Measurements from ENCODE around the gene HTR3E. TPM values are rescaled to one million over a fixed set of nuclear protein-coding genes. Genes with fewer than 3 reads are reported as not detected.
"Not testable (repeated sequence)": the region's sequence is repeated elsewhere in the genome, so short reads cannot be mapped to it uniquely, and the experiment has no call there.

HTR3E gene
- total RNA-seq, 2 experiments from 2014 or later, result not detected

DNA sequence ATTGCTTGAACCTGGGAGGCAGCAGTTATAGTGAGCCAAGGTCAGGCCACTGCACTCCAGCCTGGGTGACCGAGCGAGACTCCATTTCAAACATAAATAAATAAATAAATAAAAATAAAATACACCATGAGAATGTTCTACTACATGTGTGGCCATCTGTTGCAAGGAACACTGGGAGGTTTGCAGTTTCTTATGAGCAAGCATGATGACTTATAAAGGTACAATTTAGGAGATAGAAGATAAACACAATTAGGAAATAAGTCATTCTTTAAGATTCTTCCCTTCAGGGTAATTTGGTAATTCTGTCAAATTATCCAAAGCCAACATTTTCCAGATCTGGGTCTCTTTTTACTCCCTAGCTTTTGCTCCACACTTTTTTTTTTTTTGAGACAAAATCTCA, 30.7 kb upstream of the HTR3E start:
- no peak overlapping the region for H3K27ac ChIP-seq (ENCODE audit: low read depth, low read length, poor library complexity, severe bottlenecking)
- H3K36me3 ChIP-seq (ENCODE audit: insufficient read depth, low read length), result no peaks in the 10 kb centered on the region
- CTCF ChIA-PET (ENCODE audit: unreplicated experiment), result no interaction called here
- intact Hi-C loops (cut with micrococcal nuclease; ENCODE audit: unreplicated experiment), result no loop called here
- no peaks in the 10 kb centered on the region for H4K20me1 ChIP-seq (ENCODE audit: insufficient read depth, low read length)
- H2AFZ ChIP-seq (ENCODE audit: low read length), result no peak overlapping the region
- no peaks in the 10 kb centered on the region for H3K79me2 ChIP-seq (ENCODE audit: insufficient read depth, low read depth, low read length)
- peaks cover 10% of the 10 kb centered on the region for H3K9me3 ChIP-seq (ENCODE audit: low read length)
- H3K9me2 ChIP-seq (ENCODE audit: insufficient read depth, low read length), result no peaks in the 10 kb centered on the region
- no peak overlapping the region for H3K4me2 ChIP-seq (ENCODE audit: low read length)
- TF ChIP-seq, protein P1, sequence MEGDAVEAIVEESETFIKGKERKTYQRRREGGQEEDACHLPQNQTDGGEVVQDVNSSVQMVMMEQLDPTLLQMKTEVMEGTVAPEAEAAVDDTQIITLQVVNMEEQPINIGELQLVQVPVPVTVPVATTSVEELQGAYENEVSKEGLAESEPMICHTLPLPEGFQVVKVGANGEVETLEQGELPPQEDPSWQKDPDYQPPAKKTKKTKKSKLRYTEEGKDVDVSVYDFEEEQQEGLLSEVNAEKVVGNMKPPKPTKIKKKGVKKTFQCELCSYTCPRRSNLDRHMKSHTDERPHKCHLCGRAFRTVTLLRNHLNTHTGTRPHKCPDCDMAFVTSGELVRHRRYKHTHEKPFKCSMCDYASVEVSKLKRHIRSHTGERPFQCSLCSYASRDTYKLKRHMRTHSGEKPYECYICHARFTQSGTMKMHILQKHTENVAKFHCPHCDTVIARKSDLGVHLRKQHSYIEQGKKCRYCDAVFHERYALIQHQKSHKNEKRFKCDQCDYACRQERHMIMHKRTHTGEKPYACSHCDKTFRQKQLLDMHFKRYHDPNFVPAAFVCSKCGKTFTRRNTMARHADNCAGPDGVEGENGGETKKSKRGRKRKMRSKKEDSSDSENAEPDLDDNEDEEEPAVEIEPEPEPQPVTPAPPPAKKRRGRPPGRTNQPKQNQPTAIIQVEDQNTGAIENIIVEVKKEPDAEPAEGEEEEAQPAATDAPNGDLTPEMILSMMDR (conservative IDR thresholded peaks at IDR 0.05; ENCODE audit: low read length), result no peak
- no peak for TF ChIP-seq EZH2phosphoT487 (IDR thresholded peaks at IDR 0.05; ENCODE audit: borderline replicate concordance, low read depth, low read length)
- no peaks in the 10 kb centered on the region for H3K4me1 ChIP-seq (ENCODE audit: insufficient read depth, low read length, poor library complexity, severe bottlenecking)
- DNase-seq (ENCODE audit: low spot score), result no peak
- no TSS peak for BruUV-seq (replicated peaks)
- POLR2A ChIA-PET, result interaction anchor here (0.5 to 1.6 kb wide), 2 partner anchors 44 to 96 kb away, joined by 4 read pairs; no protein-coding TSS in a partner anchor
- no peak overlapping the region for H3K4me3 ChIP-seq (ENCODE audit: low read depth, low read length, poor library complexity, severe bottlenecking)

DNA sequence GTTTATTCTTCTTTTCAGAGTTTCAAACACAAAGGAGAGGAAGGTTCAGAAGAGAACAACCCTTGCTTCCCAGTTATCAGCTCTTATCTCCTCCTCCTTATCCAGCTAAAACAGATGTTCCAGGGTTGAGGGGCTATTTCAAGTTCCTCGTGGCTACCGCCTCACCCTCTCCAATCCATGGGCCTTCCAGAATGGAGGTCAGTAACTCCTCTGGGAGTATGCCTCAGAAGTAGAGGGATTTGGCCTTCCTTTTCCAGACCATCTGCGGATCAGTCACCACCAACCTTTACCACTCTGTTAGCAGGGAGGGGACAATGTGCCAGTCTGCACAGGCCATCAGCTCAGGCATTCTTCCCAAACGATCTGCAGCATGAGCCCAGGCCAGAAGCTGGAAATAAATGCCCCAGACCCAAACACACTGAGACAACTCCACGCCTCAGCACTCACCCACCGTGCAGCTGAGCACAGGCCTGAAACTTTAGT, 29.2 kb upstream of the HTR3E start:
- H3K27ac ChIP-seq (ENCODE audit: low read depth, low read length, poor library complexity, severe bottlenecking), result no peak overlapping the region
- no peak for DNase-seq (ENCODE audit: low spot score)
- CTCF ChIA-PET (ENCODE audit: unreplicated experiment), result no interaction called here
- H3K4me2 ChIP-seq (ENCODE audit: low read length), result no peak overlapping the region
- H3K4me3 ChIP-seq (ENCODE audit: low read depth, low read length, poor library complexity, severe bottlenecking), result no peak overlapping the region
- H3K9me2 ChIP-seq (ENCODE audit: insufficient read depth, low read length), result no peaks in the 10 kb centered on the region
- no peaks in the 10 kb centered on the region for H3K4me1 ChIP-seq (ENCODE audit: insufficient read depth, low read length, poor library complexity, severe bottlenecking)
- H4K20me1 ChIP-seq (ENCODE audit: insufficient read depth, low read length), result no peaks in the 10 kb centered on the region
- POLR2A ChIA-PET, result interaction anchor here (1.6 to 1.9 kb wide), 3 partner anchors 8 to 45 kb away, joined by 4 to 5 read pairs (median 5); no protein-coding TSS in a partner anchor
- H3K9me3 ChIP-seq (ENCODE audit: low read length), result peaks cover 12% of the 10 kb centered on the region
- no peak overlapping the region for H2AFZ ChIP-seq (ENCODE audit: low read length)
- H3K36me3 ChIP-seq (ENCODE audit: insufficient read depth, low read length), result no peaks in the 10 kb centered on the region
- intact Hi-C loops (cut with micrococcal nuclease; ENCODE audit: unreplicated experiment), result no loop called here
- no TSS peak for BruUV-seq (replicated peaks)
- no peaks in the 10 kb centered on the region for H3K79me2 ChIP-seq (ENCODE audit: insufficient read depth, low read depth, low read length)
- TF ChIP-seq, protein P1 (conservative IDR thresholded peaks at IDR 0.05; ENCODE audit: low read length), result no peak
- no peak for TF ChIP-seq EZH2phosphoT487 (IDR thresholded peaks at IDR 0.05; ENCODE audit: borderline replicate concordance, low read depth, low read length)

DNA sequence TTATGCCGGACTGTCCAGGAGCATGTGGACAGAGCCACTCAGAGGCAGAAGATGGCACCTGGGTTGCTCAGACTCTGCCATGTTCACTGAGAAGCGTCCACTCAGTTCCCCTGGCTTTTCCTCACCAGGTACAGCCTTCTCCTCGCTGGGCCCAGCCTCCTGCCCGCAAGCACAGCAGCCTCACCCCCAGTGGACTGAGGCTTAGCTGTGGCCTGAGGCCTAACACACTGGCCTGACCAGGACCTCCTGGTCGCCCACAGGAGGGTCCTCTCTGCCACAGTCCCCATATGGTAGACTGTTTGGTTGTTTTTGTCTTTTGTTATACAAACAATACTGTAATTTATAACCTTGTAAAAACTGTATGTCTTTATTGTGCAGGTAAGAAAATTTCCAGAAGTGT, 28.5 kb upstream of the HTR3E start:
- Histone ChIP-seq H3K4me3 (ENCODE audit: low read depth, low read length, poor library complexity, severe bottlenecking) (no peak overlapping the region), H3K4me2 (ENCODE audit: low read length) (no peak overlapping the region), H3K36me3 (ENCODE audit: insufficient read depth, low read length) (no peaks in the 10 kb centered on the region), H4K20me1 (ENCODE audit: insufficient read depth, low read length) (no peaks in the 10 kb centered on the region), H3K79me2 (ENCODE audit: insufficient read depth, low read depth, low read length) (no peaks in the 10 kb centered on the region), H3K9me3 (ENCODE audit: low read length) (peaks cover 12% of the 10 kb centered on the region), H3K4me1 (ENCODE audit: insufficient read depth, low read length, poor library complexity, severe bottlenecking) (no peaks in the 10 kb centered on the region), H3K9me2 (ENCODE audit: insufficient read depth, low read length) (no peaks in the 10 kb centered on the region), H2AFZ (ENCODE audit: low read length) (no peak overlapping the region), H3K27ac (ENCODE audit: low read depth, low read length, poor library complexity, severe bottlenecking) (no peak overlapping the region)
- no peak for TF ChIP-seq EZH2phosphoT487 (IDR thresholded peaks at IDR 0.05; ENCODE audit: borderline replicate concordance, low read depth, low read length)
- TF ChIP-seq, protein P1 (conservative IDR thresholded peaks at IDR 0.05; ENCODE audit: low read length), result no peak
- no peak for DNase-seq (ENCODE audit: low spot score)
- ChIA-PET CTCF (ENCODE audit: unreplicated experiment) (no interaction called here), POLR2A (interaction anchor here (1.6 to 1.9 kb wide), 2 partner anchors 7 to 10 kb away, joined by 5 read pairs; no protein-coding TSS in a partner anchor)
- no TSS peak for BruUV-seq (replicated peaks)
- intact Hi-C loops (cut with micrococcal nuclease; ENCODE audit: unreplicated experiment), result no loop called here

DNA sequence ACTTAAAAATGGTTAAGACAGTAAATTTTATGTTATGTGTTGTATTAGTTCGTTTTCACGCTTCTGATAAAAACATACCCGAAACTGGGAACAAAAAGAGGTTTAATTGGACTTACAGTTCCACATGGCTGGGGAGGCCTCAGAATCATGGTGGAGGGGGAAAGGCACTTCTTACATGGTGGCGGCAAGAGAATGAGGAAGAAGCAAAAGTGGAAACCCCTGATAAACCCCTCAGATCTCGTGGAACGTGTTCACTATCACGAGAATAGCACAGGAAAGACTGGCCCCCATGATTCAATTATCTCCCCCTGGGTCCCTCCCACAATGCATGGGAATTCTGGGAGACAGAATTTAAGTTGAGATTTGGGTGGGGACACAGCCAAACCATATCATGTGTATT, 25.7 kb upstream of the HTR3E start:
- CTCF ChIA-PET (ENCODE audit: unreplicated experiment); H3K9me2 ChIP-seq (ENCODE audit: insufficient read depth, low read length); H3K27ac ChIP-seq (ENCODE audit: low read depth, low read length, poor library complexity, severe bottlenecking); H4K20me1 ChIP-seq (ENCODE audit: insufficient read depth, low read length); H3K4me3 ChIP-seq (ENCODE audit: low read depth, low read length, poor library complexity, severe bottlenecking); BruUV-seq (replicated peaks); H3K4me2 ChIP-seq (ENCODE audit: low read length); DNase-seq (ENCODE audit: low spot score); POLR2A ChIA-PET; H3K79me2 ChIP-seq (ENCODE audit: insufficient read depth, low read depth, low read length); H3K4me1 ChIP-seq (ENCODE audit: insufficient read depth, low read length, poor library complexity, severe bottlenecking); intact Hi-C loops (cut with micrococcal nuclease; ENCODE audit: unreplicated experiment); H2AFZ ChIP-seq (ENCODE audit: low read length); H3K36me3 ChIP-seq (ENCODE audit: insufficient read depth, low read length): not testable (repeated sequence)
- peaks cover 12% of the 10 kb centered on the region for H3K9me3 ChIP-seq (ENCODE audit: low read length)

All from OCI-LY7 (cell line).